Measurements from ENCODE around the gene ZBTB32. TPM values are rescaled to one million over a fixed set of nuclear protein-coding genes. Genes with fewer than 3 reads are reported as not detected.

The ZBTB32 gene
- total RNA-seq, 3 donors from 2014 or later, result 0.33 TPM; not detected in 2

- Histone ChIP-seq H3K27me3 (no peaks in the 10 kb centered on the region), H3K36me3 (peaks cover 4% of the 10 kb centered on the region), H3K4me3 (no peak overlapping the region), H3K4me1 (no peaks in the 10 kb centered on the region), H3K9me3 (no peaks in the 10 kb centered on the region), H3K27ac (no peak overlapping the region)
- intact Hi-C loops (cut with DNase I; ENCODE audit: low total_unique reads), result no loop called here
- TF ChIP-seq POLR2AphosphoS5 (IDR thresholded peaks at IDR 0.05), result no peak
- TF ChIP-seq POLR2A (IDR thresholded peaks at IDR 0.05), result no peak
- TF ChIP-seq CTCF (IDR thresholded peaks at IDR 0.05), result no peak
- DNase-seq (ENCODE audit: low spot score in 2 of 2), result no peak
Measured at GRCh38 chr19:35764432-35765315, 60.3 kb downstream of the ZBTB32 start.

Other genes starting within 250 kb of the ZBTB32 start
- gene KRTDAP, start 214.1 kb upstream of the ZBTB32 start, total RNA-seq, result not detected
- gene DMKN, start 190.9 kb upstream of the ZBTB32 start, total RNA-seq, result 100 to 1,000 TPM in 1 of 3 donors, 10 to 100 TPM in 1, under 1 TPM in 1; 0.96 to 135 (median 61.0) TPM
- gene SBSN, start 176.2 kb upstream of the ZBTB32 start, total RNA-seq, result not detected
- not detected for gene GAPDHS, start 171.1 kb upstream of the ZBTB32 start, total RNA-seq
- 10 to 100 TPM; 67.4 to 91.8 (median 91.8) TPM for gene TMEM147, start 158.9 kb upstream of the ZBTB32 start, total RNA-seq
- gene ATP4A, start 140.9 kb upstream of the ZBTB32 start, total RNA-seq, result not detected
- gene PMIS2, start 118.4 kb upstream of the ZBTB32 start, total RNA-seq, result not detected
- gene HAUS5, start 91.8 kb upstream of the ZBTB32 start, total RNA-seq, result 10 to 100 TPM in 1 of 3 donors, 1 to 10 TPM in 2; 5.9 to 13.0 (median 9.5) TPM
- gene RBM42, start 75.5 kb upstream of the ZBTB32 start, total RNA-seq, result 10 to 100 TPM; 44.6 to 51.4 (median 44.6) TPM
- under 1 TPM in 1 of 3 donors, not detected in 2; 0.59 TPM for gene ETV2, start 62.8 kb upstream of the ZBTB32 start, total RNA-seq
- gene COX6B1, start 56.2 kb upstream of the ZBTB32 start, total RNA-seq, result 100 to 1,000 TPM; 320 to 418 (median 391) TPM
- not detected for gene UPK1A, start 38.0 kb upstream of the ZBTB32 start, total RNA-seq
- gene KMT2B, start 13.4 kb downstream of the ZBTB32 start, total RNA-seq, result 10 to 100 TPM; 14.2 to 16.2 (median 16.1) TPM
- 10 to 100 TPM in 2 of 3 donors, 1 to 10 TPM in 1; 8.8 to 16.1 (median 14.1) TPM for gene IGFLR1, start 37.9 kb downstream of the ZBTB32 start, total RNA-seq
- gene U2AF1L4, start 40.9 kb downstream of the ZBTB32 start, total RNA-seq, result 10 to 100 TPM; 15.7 to 37.5 (median 19.5) TPM
- 10 to 100 TPM; 37.4 to 54.1 (median 54.0) TPM for gene PSENEN, start 41.1 kb downstream of the ZBTB32 start, total RNA-seq
- gene LIN37, start 44.0 kb downstream of the ZBTB32 start, total RNA-seq, result 10 to 100 TPM; 12.8 to 15.4 (median 14.2) TPM
- gene HSPB6, start 52.5 kb downstream of the ZBTB32 start, total RNA-seq, result 100 to 1,000 TPM in 1 of 3 donors, 10 to 100 TPM in 2; 31.0 to 144 (median 81.9) TPM
- 1 to 10 TPM; 5.7 to 6.4 (median 6.2) TPM for gene PROSER3, start 53.6 kb downstream of the ZBTB32 start, total RNA-seq
- gene ARHGAP33, start 71.0 kb downstream of the ZBTB32 start, total RNA-seq, result 10 to 100 TPM in 2 of 3 donors, 1 to 10 TPM in 1; 5.1 to 17.7 (median 12.8) TPM
- not detected for gene PRODH2, start 108.3 kb downstream of the ZBTB32 start, total RNA-seq
- under 1 TPM in 1 of 3 donors, not detected in 2; 0.15 TPM for gene NPHS1, start 147.9 kb downstream of the ZBTB32 start, total RNA-seq
- under 1 TPM in 2 of 3 donors, not detected in 1; 0.15 to 0.66 TPM for gene KIRREL2, start 152.4 kb downstream of the ZBTB32 start, total RNA-seq
- gene APLP1, start 164.0 kb downstream of the ZBTB32 start, total RNA-seq, result 1 to 10 TPM; 2.6 to 4.2 (median 3.3) TPM
- 10 to 100 TPM in 1 of 3 donors, 1 to 10 TPM in 2; 4.3 to 15.2 (median 7.9) TPM for gene NFKBID, start 196.0 kb downstream of the ZBTB32 start, total RNA-seq
- gene HCST, start 198.0 kb downstream of the ZBTB32 start, total RNA-seq, result 1 to 10 TPM; 3.3 to 7.2 (median 3.5) TPM
- gene TYROBP, start 203.7 kb downstream of the ZBTB32 start, total RNA-seq, result 100 to 1,000 TPM in 2 of 3 donors, 10 to 100 TPM in 1; 56.4 to 239 (median 112) TPM
- gene LRFN3, start 231.8 kb downstream of the ZBTB32 start, total RNA-seq, result 1 to 10 TPM; 5.2 to 6.7 (median 5.4) TPM

Measured in breast epithelium (tissue), 4 donors.